ENCODE measurements around the gene RBM24.

RBM24 gene

GRCh38 chr6:17281100-17281496, at the start of gene RBM24:
Gene RBM24 (plus strand): TSS chr6:17281361. CDS start chr6:17281582, 221 bp downstream.
- peak; percentile 47 for DNase-seq

GRCh38 chr6:17233531-17233930, 47.6 kb upstream of the RBM24 start:
- DNase-seq: no peak

DNA sequence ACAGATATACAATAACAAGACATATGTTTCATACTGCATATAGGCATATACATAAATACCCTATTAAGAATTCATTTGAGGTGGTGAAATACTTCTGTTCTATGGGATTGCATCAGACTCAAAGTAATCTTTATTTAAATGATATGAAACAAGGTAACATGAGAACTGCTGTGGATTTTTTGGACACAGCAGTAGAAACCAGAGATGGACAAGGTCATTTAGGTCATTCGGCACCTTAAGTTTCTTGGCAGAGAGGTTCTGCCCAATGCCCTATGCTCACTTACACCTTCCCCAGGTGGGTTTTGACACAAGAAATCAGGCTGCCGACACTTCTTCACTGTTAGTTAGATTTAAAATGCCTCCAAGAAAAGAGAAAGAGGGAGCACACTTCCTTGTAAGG, 43.9 kb upstream of the RBM24 start:
- DNase-seq: no peak

DNA sequence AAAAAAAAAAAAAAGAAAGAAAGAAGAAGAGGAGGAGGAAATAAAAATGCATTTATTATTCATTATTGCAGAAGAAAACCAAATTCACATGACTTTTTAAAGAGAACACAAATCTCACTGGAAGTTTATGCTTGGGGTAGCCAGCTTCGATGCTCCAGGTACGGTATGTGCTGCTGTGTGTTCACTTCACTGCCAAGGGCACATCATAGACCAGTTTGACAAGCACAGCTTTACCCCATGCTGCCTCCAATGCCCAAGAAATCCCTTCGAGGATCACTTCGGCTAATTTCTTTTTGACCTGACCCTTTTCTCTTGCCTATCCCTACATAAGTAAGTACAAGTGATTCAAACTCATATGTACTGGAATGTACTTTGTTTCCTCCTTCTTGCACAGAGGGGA, 41.9 kb upstream of the RBM24 start:
- no peak for DNase-seq

GRCh38 chr6:17240803-17241500, 40.2 kb upstream of the RBM24 start:
- no peak for DNase-seq

- DNase-seq: no peak
Observed at GRCh38 chr6:17242087-17242486, 39.1 kb upstream of the RBM24 start.

DNA sequence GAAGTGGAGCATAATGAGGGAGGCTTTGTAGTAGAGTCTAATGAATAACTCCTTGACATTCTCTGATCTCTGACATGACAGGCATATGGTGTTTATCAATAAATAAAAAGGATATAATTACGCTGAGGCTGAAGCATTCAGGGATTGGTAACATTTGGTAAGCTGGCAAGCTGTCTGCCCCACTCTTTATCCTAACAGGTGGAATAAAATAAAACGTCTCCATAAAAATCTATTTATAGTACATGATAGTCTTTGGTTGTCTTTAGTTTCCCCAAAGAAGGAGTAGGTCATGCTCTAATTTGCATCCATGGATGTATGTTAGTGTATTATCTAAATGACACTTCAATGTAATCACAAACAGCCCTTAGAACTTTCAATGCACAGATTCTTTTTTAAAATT, 30.9 kb upstream of the RBM24 start:
- DNase-seq: no peak

GRCh38 chr6:17251953-17252352, 29.2 kb upstream of the RBM24 start:
- DNase-seq: no peak

DNA sequence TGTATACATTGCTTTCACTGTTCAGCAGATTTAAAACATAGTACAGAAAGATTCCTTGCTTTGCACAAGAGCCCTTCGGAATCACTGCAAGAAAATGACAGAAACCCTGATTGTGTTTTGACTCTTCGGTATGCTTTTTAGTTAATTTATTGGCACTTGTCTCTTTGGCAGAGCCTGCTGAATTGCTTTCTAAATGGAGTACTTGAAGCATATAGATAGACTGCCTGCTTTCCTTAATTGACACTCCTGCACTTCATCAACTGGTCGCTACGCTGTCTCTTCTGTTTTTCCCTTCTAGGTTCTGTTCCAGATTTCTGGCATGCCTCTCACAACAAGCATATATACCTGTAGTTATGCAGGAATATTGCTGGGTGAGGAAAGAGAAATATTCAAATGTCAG, 22.4 kb upstream of the RBM24 start:
- DNase-seq: no peak

DNA sequence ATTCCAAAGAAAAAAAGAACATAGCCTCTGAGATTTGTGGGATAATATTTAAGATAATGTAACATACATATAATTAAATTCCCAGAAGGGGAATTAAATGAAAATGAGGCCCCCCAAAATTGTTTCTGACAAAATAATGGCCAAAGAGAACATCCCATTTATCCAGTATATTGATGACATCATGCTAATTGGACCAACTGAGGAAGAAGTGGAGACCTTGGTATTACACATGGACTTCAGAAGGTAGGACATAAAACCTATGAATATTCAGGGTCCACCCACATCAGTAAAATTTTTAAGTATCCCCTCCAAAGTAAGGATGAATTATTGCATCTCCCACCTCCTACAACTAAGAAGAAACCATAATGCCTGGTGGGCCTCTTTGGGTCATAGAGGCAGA, 15.6 kb upstream of the RBM24 start:
- no peak for DNase-seq

DNA sequence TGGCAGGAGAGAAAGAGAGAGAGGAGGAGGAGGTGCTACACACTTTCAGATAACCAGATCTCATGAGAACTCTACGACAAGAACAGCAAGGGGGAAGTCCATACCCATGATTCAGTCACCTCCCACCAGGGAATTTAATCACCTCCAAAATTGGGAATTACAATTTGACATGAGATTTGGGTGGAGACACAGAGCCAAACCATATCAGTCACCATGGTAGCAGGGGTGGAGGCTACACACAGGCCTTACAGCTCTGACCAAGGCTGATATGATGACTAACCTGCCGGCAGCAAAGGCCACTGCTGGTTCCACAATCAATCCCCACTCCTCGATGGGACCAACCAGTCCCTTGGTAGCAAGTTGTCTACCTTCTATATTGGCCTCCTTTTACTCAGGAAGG, 13.6 kb upstream of the RBM24 start:
- no peak for DNase-seq

GRCh38 chr6:17268114-17268513, 13.0 kb upstream of the RBM24 start:
- no peak for DNase-seq

GRCh38 chr6:17269840-17270239, 11.3 kb upstream of the RBM24 start:
- DNase-seq: peak; percentile 47

GRCh38 chr6:17271628-17272027, 9.5 kb upstream of the RBM24 start:
- no peak for DNase-seq

DNA sequence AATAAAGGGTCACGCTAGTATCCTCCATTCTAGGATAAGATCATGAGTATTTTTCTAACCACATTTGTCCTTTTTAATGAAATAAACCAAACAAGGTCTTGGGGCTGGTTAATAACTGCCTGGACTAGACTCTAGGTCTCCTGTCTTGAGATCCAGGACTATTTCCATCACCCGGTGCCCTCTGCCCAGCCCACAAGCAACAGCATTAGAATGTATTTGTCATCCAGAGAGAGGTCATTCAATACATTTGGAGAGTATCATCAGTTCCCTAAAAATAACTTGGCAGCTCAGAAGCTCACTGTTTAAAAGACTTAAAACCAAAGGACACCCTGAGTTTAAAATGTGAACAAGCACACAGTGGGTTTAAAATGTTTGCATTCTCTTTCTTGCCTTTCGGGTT, 4.4 kb upstream of the RBM24 start:
- DNase-seq: no peak

- DNase-seq: no peak
Observed at GRCh38 chr6:17277256-17277655, 3.9 kb upstream of the RBM24 start.

DNA sequence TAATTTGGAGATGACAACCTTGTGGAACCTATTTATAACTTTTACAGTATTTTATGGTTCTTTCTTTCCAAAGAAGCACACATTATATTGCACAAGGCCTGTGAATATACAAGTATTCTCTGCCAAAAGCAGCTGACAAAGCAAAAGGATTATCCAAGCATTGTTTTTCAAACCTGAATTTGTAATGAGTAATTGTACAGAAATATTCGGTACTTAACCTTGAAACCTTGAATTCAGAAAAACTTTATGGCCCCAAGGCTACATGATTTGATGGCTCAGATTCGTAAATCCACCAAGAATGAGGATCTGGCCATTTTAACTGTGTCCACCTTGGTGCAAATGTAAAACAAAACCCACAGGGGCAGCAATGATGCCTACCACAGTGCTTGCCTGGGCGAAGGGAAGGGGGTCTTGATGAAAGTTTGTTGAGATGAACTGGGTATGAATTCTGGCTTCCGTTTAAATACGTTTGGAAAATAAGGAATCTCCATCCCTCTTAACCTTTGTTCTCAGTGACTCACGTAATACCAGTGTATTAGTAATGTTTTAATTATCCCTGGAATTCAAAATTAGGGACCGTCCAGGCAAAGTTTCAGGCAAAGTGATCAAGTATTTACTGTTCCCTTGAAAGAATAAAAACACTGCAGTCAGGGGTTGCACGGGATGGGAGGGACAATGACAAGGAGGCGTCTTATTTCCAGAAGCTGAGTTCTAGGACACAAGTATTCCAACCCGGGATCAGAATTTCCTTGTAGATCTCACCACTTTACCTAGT, 2.7 kb upstream of the RBM24 start:
- DNase-seq: peak; percentile 56

GRCh38 chr6:17280138-17280537, 1.0 kb upstream of the RBM24 start:
- DNase-seq: no peak

- DNase-seq: no peak
Observed at GRCh38 chr6:17280552-17281090, 540 bp upstream of the RBM24 start.

DNA sequence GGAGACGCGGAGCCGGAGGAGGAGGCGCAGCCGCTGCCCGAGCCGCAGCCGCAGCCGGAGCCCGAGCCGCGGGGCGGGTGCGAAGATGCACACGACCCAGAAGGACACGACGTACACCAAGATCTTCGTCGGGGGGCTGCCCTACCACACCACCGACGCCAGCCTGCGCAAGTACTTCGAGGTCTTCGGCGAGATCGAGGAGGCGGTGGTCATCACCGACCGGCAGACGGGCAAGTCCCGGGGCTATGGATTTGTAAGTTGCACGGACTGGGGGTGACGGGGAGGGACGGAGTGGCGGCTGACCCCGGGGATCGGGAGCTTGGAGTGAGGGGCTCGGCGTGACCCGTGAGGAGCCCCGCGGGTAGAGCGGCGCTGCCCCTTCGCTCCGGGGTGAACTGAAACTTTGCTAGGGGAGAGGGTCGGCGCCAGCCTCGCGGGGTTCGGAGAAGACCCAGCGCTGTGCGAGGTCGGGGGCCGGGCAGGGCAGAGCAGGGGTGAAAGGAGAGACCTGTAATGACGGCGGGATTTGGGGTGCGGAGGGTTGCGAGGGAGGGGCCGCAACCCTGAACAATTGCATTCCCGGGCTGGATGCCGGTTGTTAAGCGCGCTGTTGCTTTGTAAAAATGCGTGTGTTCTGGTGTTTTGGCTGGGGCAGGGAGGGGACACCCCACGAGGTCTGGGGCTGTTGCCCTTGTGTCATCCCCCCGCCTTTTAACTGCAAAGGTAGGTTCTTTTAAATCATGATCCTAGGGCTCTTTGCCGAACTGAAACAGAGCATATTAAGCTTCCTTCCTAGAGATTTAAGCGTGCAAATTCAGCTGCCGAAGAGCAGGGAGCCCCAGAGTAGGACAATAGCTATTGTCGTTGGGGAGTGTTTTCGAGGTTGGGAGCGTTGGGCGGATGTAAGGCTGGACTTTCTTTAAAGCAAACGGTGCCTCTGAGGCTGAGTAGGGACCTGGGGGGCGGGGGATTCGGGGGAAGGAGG, 628 bp downstream of the RBM24 start:
- DNase-seq: no peak

- DNase-seq: no peak
Observed at GRCh38 chr6:17283074-17283473, 1.9 kb downstream of the RBM24 start.

DNA sequence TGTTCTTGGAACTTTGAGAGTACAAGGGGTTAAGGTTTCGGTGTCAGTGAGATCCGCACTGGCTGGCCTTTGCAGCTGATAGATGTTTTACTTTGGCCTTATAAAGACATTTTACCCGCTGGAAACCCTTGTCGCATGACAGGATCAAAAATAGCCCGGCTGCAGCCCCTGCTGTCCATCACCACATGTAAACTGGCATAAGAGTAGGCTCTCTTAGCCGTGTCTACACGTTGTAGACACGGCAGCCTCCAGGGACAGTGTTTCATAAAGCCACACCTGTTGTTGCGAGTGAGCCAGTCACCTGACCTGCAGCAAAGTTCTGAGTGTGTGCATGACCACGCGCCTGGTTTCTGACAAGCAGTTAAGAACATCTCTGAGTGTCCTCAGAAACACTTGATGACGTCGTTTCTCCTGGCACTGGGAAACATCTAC, 8.5 kb downstream of the RBM24 start:
- DNase-seq: no peak

- DNase-seq: no peak
Observed at GRCh38 chr6:17291778-17292177, 10.6 kb downstream of the RBM24 start.
